HG02571 (cell line): Measurements from ENCODE around the gene PPP1R37.
A peak's percentile ranks its signal among the peaks of the same experiment; 100 is the strongest.
"Not testable (repeated sequence)": the region's sequence is repeated elsewhere in the genome, so short reads cannot be mapped to it uniquely, and the experiment has no call there.

ENCODE experiments used
- ATAC-seq: cut with Tn5 transposase; IDR thresholded peaks from one replicate; pipeline ENCODE4 v1.9.1; 2021; ENCODE audit warnings: mild to moderate bottlenecking, moderate library complexity; ENCODE audit not compliant: unreplicated experiment

PPP1R37 gene

DNA sequence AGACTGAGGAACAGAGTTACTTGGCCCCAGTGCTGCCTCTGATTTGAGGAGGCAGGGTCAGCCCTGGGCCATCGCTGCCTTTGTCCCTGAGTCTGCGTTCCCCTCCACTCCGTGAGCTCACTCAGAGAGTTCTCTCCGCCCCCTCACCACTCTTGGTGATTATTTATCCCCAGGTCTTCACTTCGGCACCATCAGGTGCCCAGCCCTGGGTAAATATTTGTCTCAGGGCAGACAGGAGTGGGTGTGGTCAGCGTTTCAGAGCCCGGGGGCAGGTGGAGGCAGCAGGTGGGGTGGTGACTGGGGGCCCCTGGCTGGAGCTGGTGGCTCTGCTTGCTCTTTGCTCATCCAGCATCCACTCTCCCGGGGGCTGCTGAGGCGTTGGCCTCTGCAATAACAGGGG, 20.6 kb downstream of the PPP1R37 start:
- ATAC-seq, result no peak

GRCh38 chr19:45114116-45114515, 21.1 kb downstream of the PPP1R37 start:
- ATAC-seq, result no peak

GRCh38 chr19:45115809-45116615, 23.0 kb downstream of the PPP1R37 start:
- no peak for ATAC-seq

DNA sequence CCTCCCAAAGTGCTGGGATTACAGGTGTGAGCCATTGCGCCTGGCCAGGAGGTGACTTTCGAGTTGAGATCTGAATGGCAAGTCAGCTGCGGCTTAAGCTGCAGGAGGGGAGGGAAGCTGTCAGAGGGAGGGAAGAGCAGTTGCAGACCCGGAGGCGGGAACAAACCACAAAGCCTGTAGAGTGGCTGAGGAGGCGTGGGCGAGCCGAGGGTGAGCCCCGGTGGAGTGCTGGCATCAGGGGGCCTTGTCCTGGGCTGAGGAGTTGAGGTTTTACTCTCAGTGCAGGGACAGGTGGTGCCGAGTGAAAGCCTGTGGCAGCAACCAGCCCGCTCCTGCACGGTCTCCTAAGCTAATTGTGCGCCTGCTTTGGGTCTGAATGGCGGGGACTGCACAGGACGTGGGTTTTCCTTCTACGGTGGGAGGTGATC, 24.2 kb downstream of the PPP1R37 start:
- peak; percentile 37 for ATAC-seq

DNA sequence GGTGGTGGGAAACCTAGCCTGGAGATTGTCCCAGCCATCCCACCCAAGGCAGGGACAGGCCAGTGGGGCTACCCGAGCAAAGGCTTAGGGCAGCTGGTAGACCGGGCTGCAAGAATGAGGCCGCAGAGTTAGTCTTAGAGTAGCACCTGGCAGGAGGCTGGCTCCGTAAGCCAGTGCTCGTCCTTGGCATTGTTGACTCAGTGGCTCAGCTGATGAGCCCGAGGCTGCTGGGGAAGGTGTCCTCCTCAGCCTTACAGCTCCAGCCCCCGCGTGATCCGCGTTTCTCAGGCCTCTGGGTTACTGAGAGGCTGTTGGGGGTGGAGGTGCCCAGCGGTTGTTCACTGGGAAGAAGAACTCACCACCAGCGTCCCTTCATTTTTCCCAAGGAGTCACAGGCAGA, 24.7 kb downstream of the PPP1R37 start:
- ATAC-seq, result no peak

GRCh38 chr19:45118106-45118505, 25.1 kb downstream of the PPP1R37 start:
- no peak for ATAC-seq

DNA sequence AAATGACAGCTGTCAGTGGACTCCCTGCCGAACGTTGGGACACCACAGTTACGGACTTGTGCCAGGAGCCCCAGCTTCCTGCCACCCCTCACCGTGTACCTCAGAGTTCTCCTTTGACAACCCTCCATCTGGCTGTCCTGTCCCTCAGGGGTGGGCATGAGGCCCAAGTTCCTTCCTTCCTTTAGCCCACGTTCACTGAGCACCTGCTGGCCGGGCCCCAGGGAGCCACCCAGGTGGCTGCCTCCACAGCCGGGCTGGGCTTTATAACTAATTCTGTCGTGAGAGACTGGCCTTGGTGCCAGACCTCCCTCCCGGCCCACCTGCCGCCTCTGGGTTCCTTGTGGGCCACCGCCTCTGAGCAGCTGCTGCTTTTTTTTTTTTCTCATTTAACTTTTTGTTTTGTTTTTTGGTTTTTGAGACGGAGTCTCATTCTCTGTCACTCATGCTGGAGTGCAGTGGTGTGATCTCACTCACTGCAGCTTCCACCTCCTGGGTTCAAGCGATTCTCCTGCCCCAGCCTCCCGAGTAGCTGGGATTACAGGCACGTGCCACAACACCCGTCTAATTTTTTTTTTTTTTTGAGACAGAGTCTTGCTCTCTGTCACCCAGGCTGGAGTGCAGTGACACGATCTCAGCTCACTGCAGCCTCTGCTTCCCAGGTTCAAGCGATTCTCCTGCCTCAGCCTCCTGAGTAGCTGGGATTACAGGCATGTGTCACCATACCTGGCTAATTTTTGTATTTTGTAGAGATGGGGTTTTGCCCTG, 25.8 kb downstream of the PPP1R37 start:
- ATAC-seq, result not testable (repeated sequence)

- no peak for ATAC-seq
Measured at GRCh38 chr19:45119582-45119981, 26.6 kb downstream of the PPP1R37 start.

DNA sequence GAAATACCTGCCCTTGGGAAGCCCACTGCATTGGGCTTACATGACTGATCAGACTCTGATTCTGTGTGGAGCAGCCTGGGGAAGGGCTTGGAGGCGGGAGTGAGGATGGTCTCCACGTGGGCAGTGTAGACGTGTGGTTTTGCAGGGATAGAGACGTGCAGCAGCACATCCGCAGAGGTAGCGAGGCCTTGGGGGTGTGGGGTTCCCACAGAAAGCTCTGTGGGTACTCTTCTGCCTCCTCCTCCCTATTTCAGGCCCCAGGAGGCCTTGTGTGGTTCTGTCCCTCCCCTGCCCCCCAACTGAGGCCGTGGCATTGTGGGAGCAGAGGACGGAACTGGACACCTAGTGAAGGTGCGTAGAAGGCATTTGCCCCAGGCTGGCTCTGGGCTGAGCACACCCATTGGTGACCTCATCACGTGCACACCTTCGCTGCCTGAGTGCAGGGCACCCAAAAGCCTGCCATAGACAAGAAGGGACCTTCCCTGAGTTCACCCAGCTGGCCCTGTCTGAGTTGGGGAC, 28.9 kb downstream of the PPP1R37 start:
- ATAC-seq, result no peak

DNA sequence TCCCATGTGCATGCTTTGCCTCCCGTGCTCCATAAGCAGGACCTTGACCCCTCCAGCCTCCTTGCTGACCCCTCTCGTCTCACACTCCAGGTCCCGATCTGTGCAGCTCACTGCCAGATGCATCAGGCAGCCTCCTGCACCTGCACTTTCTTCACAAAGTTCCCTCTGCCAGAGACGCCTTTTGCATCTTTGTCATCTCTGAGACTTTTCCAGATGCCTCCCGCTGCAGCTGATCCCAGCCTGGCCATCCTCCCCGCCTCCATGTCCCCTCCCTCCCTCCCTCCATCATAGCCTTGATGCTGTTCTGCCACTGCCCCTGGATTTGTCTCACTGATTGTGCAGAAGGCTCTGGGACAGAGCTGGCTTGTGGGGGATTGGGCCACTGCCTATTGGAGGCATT, 29.9 kb downstream of the PPP1R37 start:
- no peak for ATAC-seq

DNA sequence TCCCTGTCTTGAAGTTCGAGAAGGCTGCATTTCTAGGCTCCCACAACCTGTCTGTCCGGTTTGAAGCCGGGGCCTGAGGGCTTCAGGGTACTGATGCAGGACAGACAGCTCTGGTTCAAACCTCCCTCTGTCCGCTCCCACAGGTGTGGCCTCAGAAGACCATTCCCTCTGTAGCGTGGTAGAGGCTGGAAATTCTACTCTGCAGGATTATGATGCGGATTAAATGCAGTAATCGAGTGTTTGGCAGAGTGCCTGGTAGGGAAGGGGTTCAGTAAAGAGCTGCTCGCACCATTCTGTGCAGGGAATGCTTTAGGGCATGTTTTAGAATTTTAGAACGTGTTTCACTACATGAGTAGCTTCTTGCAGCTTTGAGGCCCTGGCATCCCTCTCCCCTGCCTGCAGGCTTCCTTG, 30.5 kb downstream of the PPP1R37 start:
- ATAC-seq, result no peak

DNA sequence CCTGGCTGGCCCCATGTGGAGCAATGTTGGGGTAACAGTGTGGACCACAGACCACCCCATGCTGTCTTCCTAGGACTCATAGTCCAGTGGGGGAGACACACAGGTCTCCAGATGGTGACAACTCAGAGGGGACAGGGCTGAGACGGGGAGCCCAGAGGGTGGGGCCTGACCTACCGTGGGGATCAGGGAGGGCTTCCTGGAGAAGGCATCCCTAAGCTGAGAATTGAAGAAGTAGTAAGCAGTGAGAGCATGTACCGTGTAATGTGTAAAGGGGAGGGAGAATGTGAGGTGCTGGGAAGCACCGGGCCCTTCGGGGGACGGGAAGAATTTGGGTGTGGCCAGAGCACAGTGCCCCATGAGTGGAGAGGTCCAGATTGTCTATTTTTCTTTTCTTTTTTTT, 31.0 kb downstream of the PPP1R37 start:
- no peak for ATAC-seq

GRCh38 chr19:45125360-45125759, 32.4 kb downstream of the PPP1R37 start:
- no peak for ATAC-seq

DNA sequence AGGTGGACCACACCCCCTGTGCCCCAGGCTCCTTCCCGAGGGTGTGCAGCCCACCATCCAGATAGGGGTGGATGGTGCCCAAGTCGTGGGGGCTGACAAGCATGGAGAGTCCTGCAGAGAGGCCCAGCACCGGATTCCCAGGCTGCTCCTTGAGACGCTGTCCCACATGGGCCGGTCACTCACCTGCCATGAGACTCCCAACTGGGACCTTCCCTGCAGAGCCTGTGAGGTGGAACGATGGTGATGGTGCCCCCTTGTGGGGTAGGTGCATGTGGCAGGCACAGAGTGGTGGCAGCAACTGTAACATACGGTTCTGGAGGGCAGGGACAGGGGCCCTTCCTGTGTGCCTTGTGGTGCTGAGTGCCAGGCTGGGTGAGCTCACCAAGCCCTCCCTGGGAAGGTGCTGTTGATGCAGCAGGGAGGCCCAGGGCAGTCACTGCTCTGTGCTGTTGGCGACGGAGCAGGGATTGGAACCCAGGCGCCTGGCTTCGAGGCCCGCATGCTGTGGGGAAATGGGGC, 33.1 kb downstream of the PPP1R37 start:
- ATAC-seq, result no peak

DNA sequence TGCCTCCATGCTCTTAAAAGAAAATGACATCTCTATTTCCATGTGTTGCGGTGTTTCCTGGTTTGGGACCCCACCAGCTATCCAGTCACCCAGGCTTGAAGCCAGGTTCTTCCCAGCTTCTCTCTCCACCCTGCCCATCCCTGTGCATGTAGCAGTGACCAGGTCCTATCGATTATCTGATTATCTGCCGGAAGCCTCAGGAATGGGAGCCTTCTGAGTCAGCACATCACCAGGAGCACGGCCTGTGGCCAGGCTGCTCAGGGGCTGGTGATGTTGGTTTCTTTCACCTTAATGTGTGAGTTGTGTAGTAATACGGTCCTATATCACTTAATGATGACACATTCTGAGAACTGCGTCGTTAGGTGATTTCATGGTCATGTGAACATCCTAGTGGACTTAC, 33.7 kb downstream of the PPP1R37 start:
- ATAC-seq, result no peak

- ATAC-seq, result no peak
Measured at GRCh38 chr19:45128146-45128545, 35.2 kb downstream of the PPP1R37 start.

DNA sequence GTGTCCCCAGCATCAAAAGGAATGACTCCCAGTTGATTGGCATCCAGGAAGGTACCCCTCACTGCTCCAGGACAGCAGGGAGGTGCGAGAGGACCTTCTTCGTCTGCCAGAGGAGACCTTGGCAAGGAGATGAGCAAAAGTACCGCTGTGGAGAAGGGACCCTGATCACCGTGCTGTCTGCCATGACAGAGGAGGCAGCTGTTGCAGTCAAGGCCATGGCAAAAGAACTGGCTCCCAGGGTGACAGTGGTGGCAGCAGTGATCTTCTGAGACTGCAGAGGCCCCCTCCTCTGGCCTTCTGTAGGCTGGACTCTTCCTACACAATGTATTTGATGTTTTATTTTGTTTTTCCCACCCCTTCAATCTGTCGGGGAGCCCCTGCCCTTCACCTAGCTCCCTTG, 35.8 kb downstream of the PPP1R37 start:
- ATAC-seq, result no peak

- no peak for ATAC-seq
Measured at GRCh38 chr19:45130236-45130635, 37.3 kb downstream of the PPP1R37 start.

DNA sequence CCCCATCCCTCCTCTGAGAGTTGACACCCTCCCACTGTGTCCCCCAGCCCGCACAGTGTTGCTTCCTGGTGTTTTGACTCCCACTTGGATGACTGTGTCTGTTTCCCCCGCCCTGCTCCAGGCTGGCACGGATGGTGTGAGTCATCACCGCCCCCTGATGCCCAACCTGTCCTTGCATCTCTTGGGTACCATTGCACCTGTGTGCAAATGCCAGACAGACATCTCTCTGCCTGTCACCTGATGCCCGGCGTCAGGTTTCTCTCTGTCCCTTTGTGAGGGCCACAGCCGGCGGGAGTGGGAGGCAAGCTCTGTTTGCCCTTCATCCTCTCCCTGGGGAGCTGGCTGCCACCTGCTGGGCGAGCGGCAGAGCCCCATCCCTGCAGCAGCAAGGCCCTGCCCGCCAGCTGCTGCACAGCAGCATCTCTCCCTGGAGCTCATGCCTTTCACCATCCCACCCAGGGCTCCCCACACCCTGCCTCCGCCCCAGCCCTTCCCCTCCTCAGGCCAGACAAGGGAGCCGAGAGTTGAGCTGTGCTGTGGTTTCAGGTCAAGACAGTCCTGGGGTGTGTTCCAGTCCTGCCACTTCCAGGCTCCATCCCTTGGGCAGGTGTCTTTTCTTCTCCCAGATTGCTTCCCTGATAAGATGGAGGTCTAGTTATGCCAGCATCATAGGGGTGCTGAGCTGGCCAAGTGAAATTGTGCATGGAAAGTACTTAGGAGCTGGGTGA, 38.1 kb downstream of the PPP1R37 start:
- ATAC-seq, result no peak

GRCh38 chr19:45133661-45134060, 40.7 kb downstream of the PPP1R37 start:
- ATAC-seq, result no peak
